Thoracic aorta (tissue), 2 donors: ENCODE data around the gene SGCD. TPM values are rescaled to one million over a fixed set of nuclear protein-coding genes. Genes with fewer than 3 reads are reported as not detected.
A peak's percentile ranks its signal among the peaks of the same experiment; 100 is the strongest.
"Not testable (repeated sequence)": the region's sequence is repeated elsewhere in the genome, so short reads cannot be mapped to it uniquely, and the experiment has no call there.

Experiments used
- ATAC-seq: fragments of 150-250 bp; one replicate; pipeline ENCODE4 v1.8.0; 2017; ENCODE audit warnings: low read depth; ENCODE audit not compliant: insufficient number of reproducible peaks, low FRiP score
- DNase-seq: peaks from one replicate; pipeline ENCODE4 v3.0.0-alpha.2; 2020; ENCODE audit warnings: low spot score
- H3K27ac ChIP-seq, 2 donors: fragments of 200-600 bp; sonication (generic); 1 replicate in 1 of 2; 2 replicates in 1 of 2; pipeline ENCODE4 v1.5.1; 2016; ENCODE audit warnings: mild to moderate bottlenecking in 2 of 2, moderate library complexity in 2 of 2
- H3K27me3 ChIP-seq: fragments of 200-600 bp; sonication (generic); replicated peaks from 2 replicates; pipeline ENCODE4 v1.6.0; 2016; ENCODE audit warnings: mild to moderate bottlenecking; ENCODE audit not compliant: insufficient read depth
- H3K36me3 ChIP-seq: fragments of 200-600 bp; sonication (generic); one replicate; pipeline ENCODE4 v1.5.1; 2016
- H3K4me1 ChIP-seq, 2 donors: fragments of 200-600 bp; sonication (generic); 1 replicate in 1 of 2; 2 replicates in 1 of 2; pipeline versions ENCODE4 v1.5.1 to v1.6.0; 2016; ENCODE audit warnings: low read depth in 2 of 2, mild to moderate bottlenecking in 1 of 2; ENCODE audit not compliant: control insufficient read depth in 1 of 2
- H3K4me3 ChIP-seq: fragments of 200-600 bp; sonication (generic); 2 replicates; pipeline ENCODE4 v1.5.1; 2016; ENCODE audit warnings: mild to moderate bottlenecking
- H3K9me3 ChIP-seq: fragments of 200-600 bp; sonication (generic); 2 replicates; pipeline ENCODE4 v1.5.1; 2016
- total RNA-seq, 2 donors: library from RNA; depleted of rRNA; stranded (reverse); fragments of >200 nt; gene quantifications; one replicate each; pipeline versions ENCODE4 v1.1.0 to v1.2.3, GENCODE V29; 2016
- TF ChIP-seq, protein P1 (sequence below): fragments of 200-600 bp; sonication (generic); IDR thresholded peaks from one replicate; pipeline ENCODE4 v1.5.1; 2019; ENCODE audit warnings: antibody characterized with exemption

The SGCD gene
- total RNA-seq, 2 donors from 2014 or later: 20.4 to 40.3 TPM

DNA sequence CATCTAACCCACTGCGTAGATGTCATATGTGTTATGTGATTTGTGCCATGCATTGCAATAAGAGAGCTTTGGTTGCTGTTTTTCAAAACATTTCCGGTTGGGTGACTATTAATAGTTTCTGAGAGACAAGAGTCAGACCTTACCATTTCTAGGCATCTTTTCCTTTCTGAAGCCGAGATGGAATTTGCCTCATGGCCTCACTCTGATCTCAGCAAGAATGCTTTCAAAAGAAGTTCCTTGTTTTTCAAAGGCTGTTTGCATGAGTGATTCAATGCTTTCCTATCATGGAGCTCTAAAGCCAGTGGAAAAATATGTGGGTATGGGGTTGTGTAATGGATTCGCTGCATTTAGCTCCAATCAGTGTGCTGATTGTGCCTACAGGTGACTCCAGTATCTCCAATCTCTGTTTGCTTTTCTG lies 320.1 kb downstream of the SGCD start:
- H3K27me3 ChIP-seq: no peaks in the 10 kb centered on the region
- H3K4me1 ChIP-seq: peaks cover 0 to 15% of the 10 kb centered on the region in 2 donors
- H3K9me3 ChIP-seq: no peaks in the 10 kb centered on the region
- no peak overlapping the region for H3K4me3 ChIP-seq
- TF ChIP-seq, protein P1, sequence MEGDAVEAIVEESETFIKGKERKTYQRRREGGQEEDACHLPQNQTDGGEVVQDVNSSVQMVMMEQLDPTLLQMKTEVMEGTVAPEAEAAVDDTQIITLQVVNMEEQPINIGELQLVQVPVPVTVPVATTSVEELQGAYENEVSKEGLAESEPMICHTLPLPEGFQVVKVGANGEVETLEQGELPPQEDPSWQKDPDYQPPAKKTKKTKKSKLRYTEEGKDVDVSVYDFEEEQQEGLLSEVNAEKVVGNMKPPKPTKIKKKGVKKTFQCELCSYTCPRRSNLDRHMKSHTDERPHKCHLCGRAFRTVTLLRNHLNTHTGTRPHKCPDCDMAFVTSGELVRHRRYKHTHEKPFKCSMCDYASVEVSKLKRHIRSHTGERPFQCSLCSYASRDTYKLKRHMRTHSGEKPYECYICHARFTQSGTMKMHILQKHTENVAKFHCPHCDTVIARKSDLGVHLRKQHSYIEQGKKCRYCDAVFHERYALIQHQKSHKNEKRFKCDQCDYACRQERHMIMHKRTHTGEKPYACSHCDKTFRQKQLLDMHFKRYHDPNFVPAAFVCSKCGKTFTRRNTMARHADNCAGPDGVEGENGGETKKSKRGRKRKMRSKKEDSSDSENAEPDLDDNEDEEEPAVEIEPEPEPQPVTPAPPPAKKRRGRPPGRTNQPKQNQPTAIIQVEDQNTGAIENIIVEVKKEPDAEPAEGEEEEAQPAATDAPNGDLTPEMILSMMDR: no peak
- no peaks in the 10 kb centered on the region for H3K36me3 ChIP-seq
- DNase-seq (no peak), ATAC-seq (no peak)
- H3K27ac ChIP-seq: peak overlapping the region in 1 of 2 donors; percentile 33

DNA sequence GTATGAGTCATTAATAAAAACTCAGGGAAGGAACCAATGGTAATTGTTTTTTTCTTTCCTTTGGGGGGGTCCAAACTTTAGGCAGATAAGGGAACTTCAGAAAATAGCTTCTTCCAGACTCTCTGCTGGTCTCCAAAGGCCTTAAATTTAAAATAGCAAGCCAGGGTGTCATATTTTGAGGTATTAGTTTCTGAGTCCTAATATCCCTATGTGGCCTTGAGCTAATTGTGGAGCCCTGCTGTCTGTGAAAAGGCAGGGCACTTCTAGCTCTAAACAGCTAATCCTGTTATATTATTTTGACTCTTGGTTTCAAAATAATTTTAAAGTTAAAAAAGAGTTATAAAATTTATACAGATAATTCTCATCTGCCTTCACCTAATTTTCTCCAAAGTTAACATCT lies 327.5 kb downstream of the SGCD start:
- no peak for ATAC-seq
- TF ChIP-seq, protein P1: no peak

DNA sequence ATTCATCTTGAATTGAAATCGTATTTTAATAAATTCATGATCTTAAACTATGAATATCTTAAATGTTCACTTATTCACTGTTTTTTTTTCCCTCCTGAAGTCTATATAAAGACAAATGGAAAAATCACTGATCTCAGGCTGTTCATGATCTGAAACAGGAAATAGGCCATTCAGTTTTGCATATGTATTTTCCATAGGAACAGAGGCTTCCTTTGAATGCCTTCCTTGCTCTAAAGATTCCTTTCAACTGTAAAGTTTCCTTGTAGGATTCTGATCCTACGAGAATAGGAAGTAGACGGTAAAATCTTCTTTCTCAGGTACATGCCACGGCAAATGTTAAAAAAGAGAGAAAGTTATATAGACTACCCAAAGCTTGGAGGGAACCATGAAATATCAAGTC lies 328.8 kb downstream of the SGCD start:
- DNase-seq (no peak), ATAC-seq (no peak)
- H3K36me3 ChIP-seq: no peaks in the 10 kb centered on the region
- H3K27ac ChIP-seq: no peak overlapping the region
- TF ChIP-seq, protein P1: no peak
- H3K27me3 ChIP-seq: no peaks in the 10 kb centered on the region
- H3K4me3 ChIP-seq: no peak overlapping the region
- no peaks in the 10 kb centered on the region for H3K4me1 ChIP-seq
- no peaks in the 10 kb centered on the region for H3K9me3 ChIP-seq

More for the DNA sequence above, 327.5 kb downstream of the SGCD start:
- Histone ChIP-seq H3K27ac (no peak overlapping the region), H3K4me1 (no peaks in the 10 kb centered on the region), H3K4me3 (no peak overlapping the region), H3K9me3 (no peaks in the 10 kb centered on the region), H3K36me3 (no peaks in the 10 kb centered on the region), H3K27me3 (no peaks in the 10 kb centered on the region)
- no peak for DNase-seq

DNA sequence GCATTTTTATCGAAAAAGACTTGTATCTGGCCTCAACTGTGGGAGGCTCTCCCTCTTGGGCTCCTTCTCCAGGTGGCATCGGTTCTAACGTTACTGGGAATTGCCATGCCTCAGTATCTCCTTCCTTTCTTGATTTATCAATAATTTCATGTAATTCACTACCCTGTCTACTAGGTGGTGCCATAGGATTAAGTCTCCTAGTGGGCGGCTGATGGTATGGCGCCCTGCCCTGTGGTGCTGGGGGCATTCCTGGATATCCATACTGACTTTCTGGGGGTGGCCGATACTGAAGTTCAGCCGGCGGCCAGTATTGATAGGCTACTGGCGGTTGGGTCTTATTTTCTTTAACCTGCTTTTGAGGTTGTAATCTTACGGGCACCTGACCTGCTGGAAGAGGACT lies 337.9 kb downstream of the SGCD start:
- H3K9me3 ChIP-seq, H3K36me3 ChIP-seq, H3K27me3 ChIP-seq, H3K4me1 ChIP-seq, H3K4me3 ChIP-seq, DNase-seq, H3K27ac ChIP-seq, ATAC-seq: not testable (repeated sequence)

DNA sequence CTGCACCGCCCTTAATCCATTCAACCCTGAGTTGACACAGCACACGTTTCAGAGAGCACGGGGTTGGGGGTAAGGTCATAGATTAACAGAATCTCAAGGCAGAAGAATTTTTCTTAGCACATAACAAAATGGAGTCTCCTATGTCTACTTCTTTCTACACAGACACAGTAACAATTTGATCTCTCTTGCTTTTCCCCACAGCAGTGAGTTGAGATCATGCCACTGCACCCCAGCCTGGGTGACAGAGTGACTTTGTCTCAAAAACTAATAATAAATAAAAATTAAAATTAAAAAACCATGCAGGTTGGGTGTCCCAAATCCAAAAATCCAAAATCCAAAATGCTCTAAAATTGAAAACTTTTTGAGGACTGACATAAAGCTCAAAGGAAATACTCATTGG lies 339.7 kb downstream of the SGCD start:
- not testable (repeated sequence) for DNase-seq, ATAC-seq, H3K9me3 ChIP-seq, H3K4me1 ChIP-seq, H3K27ac ChIP-seq, H3K27me3 ChIP-seq, H3K36me3 ChIP-seq, H3K4me3 ChIP-seq

DNA sequence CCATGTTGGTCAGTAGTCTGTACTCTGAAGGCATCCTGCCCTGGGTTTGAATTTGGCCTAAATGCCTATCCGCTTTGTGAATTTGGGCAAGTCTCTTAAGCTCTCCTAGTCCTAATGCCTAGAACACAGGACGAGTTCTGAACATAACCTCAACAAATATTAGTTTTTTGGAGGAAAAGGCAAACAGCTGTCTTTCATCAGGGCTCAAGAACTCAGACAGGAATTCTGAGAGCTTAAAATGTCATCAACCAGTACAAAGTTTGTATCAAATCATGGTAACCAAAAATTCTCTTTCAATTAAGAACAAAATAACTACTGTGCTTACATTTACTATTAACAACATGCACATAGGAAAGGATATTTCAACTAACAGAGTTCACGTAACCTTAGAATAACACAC lies 340.7 kb downstream of the SGCD start:
- DNase-seq (no peak), ATAC-seq (no peak)
- Histone ChIP-seq H3K27me3 (no peaks in the 10 kb centered on the region), H3K4me1 (no peaks in the 10 kb centered on the region), H3K9me3 (no peaks in the 10 kb centered on the region), H3K27ac (no peak overlapping the region), H3K36me3 (no peaks in the 10 kb centered on the region), H3K4me3 (no peak overlapping the region)
- TF ChIP-seq, protein P1: no peak
